Heart left ventricle (tissue), 13 donors: Measurements from ENCODE around the gene TMEM181.

Experiments
- POLR2A ChIP-seq, 2 donors: fragments of 450-650 bp; IDR thresholded peaks; one replicate each; pipeline ENCODE4 v1.6.1; 2017; ENCODE audit warnings: antibody characterized with exemption in 2 of 2, mild to moderate bottlenecking in 2 of 2, moderate library complexity in 2 of 2
- TF ChIP-seq, protein P1 (sequence below), 12 donors: fragments of 200-600 bp; sonication (generic) in 4 of 12; IDR thresholded peaks; one replicate each; pipeline versions ENCODE4 v1.5.0 to v1.8.0; 2018 to 2022; ENCODE audit warnings: antibody characterized with exemption in 12 of 12, mild to moderate bottlenecking in 5 of 12
- donor health status: ischemic (EF 13 %, LVEDD 7.1; RV severe dilation, severe dysfunction).
- donor health status: DM: no; HTN: yes; CAD: no.
- donor health status: DM: no; HTN: no; CAD: no.
- donor health status: ischemic (EF 25% LVEDD 6.9; RV normal size, moderate dysfunction).
- donor health status: ischemic (EF 25% LVEDD 5.7; RV mildly dilated, moderate dysfunction).
- donor health status: ischemic (EF 35%, LVEDD 5.7; RV mildly dilated, moderate dysfunction).
- donor health status: nonischemic (EF 11% LVEDD 7.7; RV severe dilation, severe dysfunction).
- donor health status: DM: yes; HTN: yes; CAD: no.
- donor health status: PGD.
- donor health status: ischemic (EF 29% LVEDD 5.4; RV normal size, mild dysfunction).
- donor health status: nonischemic (EF 23%, LVEDD 6.1; RV moderate dilation, normal function).

DNA sequence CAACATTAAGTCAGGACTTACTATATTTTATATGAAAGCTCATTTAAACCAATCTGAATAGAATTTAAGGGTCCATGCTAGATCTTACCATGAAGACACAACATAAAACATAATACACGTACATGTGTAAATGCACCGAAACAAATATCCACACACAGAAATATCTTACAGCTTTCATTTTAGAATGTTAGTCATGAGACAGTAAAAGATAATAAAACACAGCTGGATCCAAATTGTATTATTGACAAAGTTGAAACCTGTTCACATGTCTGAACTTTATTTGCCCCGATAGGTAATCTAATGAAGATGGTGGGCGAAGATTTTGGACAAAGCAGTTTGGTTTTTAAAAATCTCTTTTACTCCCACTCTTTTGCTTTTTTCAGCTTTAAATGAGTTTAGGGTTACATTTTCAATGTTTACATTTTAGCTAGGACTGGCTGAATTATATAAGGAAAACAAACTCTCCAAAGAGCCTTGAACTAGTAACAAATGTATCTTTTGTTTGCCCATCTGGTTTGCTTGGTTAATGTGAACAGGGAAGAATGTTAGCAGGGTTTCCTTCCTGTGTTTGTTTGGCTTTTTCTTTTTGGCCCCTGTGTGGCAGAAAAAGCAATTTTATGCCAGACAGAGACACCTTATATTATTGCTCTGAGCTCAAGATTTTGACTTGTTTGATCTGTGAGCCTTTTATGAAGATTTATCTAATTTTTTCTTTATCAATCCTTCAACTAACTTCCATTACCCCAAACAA, 5.1 kb upstream of the TMEM181 start:
- TF ChIP-seq, protein P1, sequence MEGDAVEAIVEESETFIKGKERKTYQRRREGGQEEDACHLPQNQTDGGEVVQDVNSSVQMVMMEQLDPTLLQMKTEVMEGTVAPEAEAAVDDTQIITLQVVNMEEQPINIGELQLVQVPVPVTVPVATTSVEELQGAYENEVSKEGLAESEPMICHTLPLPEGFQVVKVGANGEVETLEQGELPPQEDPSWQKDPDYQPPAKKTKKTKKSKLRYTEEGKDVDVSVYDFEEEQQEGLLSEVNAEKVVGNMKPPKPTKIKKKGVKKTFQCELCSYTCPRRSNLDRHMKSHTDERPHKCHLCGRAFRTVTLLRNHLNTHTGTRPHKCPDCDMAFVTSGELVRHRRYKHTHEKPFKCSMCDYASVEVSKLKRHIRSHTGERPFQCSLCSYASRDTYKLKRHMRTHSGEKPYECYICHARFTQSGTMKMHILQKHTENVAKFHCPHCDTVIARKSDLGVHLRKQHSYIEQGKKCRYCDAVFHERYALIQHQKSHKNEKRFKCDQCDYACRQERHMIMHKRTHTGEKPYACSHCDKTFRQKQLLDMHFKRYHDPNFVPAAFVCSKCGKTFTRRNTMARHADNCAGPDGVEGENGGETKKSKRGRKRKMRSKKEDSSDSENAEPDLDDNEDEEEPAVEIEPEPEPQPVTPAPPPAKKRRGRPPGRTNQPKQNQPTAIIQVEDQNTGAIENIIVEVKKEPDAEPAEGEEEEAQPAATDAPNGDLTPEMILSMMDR (IDR thresholded peaks at IDR 0.05), result no peak
- TF ChIP-seq POLR2A (IDR thresholded peaks at IDR 0.05), result no peak
